ENCODE results near the gene NSMCE1. TPM values are rescaled to one million over a fixed set of nuclear protein-coding genes. Genes with fewer than 3 reads are reported as not detected.
"Not testable (repeated sequence)": the region's sequence is repeated elsewhere in the genome, so short reads cannot be mapped to it uniquely, and the experiment has no call there.

The NSMCE1 gene
- total and polyA plus RNA-seq, 4 donors, result 16.5 to 39.0 (median 21.7) TPM

DNA sequence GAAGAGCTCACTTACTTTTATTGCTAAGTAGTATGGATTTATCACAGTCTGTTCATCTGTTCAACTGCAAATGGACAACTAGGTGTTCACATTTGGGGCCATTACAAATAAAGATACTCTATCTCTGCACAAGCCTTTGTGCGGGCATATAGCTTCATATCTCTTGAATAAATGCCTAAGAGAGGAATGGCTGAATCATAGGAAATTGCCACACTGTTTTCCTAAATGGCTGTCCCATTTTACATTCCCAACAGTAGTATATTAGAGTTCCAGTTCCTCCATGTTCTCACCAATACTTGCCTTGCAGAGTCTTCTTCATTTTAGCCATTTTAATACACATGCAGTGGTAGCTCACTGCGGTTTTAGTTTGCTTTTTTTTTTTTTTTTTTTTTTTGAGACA is 20.5 kb downstream of the NSMCE1 start:
- no peak overlapping the region for H3K4me3 ChIP-seq (ENCODE audit: low read depth in 1 of 3, low read length in 3 of 3)
- DNase-seq (ENCODE audit: low spot score), result no peak
- H3K27ac ChIP-seq (ENCODE audit: low read depth in 1 of 2, low read length in 2 of 2), result no peak overlapping the region
- H3K27me3 ChIP-seq (ENCODE audit: control insufficient read depth in 4 of 4, insufficient read depth in 4 of 4, low read length in 3 of 4), result no peaks in the 10 kb centered on the region
- H3K9me3 ChIP-seq (ENCODE audit: control insufficient read depth in 4 of 4, low read length in 3 of 4), result no peaks in the 10 kb centered on the region
- no peak for TF ChIP-seq GABPA (IDR thresholded peaks at IDR 0.05 in 1 of 2, conservative IDR thresholded peaks at IDR 0.05 in 1 of 2)
- TF ChIP-seq, protein P1, sequence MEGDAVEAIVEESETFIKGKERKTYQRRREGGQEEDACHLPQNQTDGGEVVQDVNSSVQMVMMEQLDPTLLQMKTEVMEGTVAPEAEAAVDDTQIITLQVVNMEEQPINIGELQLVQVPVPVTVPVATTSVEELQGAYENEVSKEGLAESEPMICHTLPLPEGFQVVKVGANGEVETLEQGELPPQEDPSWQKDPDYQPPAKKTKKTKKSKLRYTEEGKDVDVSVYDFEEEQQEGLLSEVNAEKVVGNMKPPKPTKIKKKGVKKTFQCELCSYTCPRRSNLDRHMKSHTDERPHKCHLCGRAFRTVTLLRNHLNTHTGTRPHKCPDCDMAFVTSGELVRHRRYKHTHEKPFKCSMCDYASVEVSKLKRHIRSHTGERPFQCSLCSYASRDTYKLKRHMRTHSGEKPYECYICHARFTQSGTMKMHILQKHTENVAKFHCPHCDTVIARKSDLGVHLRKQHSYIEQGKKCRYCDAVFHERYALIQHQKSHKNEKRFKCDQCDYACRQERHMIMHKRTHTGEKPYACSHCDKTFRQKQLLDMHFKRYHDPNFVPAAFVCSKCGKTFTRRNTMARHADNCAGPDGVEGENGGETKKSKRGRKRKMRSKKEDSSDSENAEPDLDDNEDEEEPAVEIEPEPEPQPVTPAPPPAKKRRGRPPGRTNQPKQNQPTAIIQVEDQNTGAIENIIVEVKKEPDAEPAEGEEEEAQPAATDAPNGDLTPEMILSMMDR (IDR thresholded peaks at IDR 0.05; ENCODE audit: low read depth, low read length, missing input control), result no peak
- TF ChIP-seq FOXA2 (IDR thresholded peaks at IDR 0.05), result no peak
- TF ChIP-seq ZBTB33 (IDR thresholded peaks at IDR 0.05), result no peak
- TF ChIP-seq, protein P2, sequence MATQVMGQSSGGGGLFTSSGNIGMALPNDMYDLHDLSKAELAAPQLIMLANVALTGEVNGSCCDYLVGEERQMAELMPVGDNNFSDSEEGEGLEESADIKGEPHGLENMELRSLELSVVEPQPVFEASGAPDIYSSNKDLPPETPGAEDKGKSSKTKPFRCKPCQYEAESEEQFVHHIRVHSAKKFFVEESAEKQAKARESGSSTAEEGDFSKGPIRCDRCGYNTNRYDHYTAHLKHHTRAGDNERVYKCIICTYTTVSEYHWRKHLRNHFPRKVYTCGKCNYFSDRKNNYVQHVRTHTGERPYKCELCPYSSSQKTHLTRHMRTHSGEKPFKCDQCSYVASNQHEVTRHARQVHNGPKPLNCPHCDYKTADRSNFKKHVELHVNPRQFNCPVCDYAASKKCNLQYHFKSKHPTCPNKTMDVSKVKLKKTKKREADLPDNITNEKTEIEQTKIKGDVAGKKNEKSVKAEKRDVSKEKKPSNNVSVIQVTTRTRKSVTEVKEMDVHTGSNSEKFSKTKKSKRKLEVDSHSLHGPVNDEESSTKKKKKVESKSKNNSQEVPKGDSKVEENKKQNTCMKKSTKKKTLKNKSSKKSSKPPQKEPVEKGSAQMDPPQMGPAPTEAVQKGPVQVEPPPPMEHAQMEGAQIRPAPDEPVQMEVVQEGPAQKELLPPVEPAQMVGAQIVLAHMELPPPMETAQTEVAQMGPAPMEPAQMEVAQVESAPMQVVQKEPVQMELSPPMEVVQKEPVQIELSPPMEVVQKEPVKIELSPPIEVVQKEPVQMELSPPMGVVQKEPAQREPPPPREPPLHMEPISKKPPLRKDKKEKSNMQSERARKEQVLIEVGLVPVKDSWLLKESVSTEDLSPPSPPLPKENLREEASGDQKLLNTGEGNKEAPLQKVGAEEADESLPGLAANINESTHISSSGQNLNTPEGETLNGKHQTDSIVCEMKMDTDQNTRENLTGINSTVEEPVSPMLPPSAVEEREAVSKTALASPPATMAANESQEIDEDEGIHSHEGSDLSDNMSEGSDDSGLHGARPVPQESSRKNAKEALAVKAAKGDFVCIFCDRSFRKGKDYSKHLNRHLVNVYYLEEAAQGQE (IDR thresholded peaks at IDR 0.05), result no peak
- TF ChIP-seq YY1 (IDR thresholded peaks at IDR 0.05), result no peak
- TF ChIP-seq RXRA (IDR thresholded peaks at IDR 0.05), result no peak
- TF ChIP-seq HNF4A (conservative IDR thresholded peaks at IDR 0.05), result no peak
- TF ChIP-seq, protein P3, sequence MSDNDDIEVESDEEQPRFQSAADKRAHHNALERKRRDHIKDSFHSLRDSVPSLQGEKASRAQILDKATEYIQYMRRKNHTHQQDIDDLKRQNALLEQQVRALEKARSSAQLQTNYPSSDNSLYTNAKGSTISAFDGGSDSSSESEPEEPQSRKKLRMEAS (IDR thresholded peaks at IDR 0.05), result no peak
- TF ChIP-seq SP1 (IDR thresholded peaks at IDR 0.05), result no peak
- TF ChIP-seq ATF3 (IDR thresholded peaks at IDR 0.05), result no peak
- no peak for TF ChIP-seq FOXA1 (IDR thresholded peaks at IDR 0.05)
- no peak for TF ChIP-seq EGR1 (IDR thresholded peaks at IDR 0.05; ENCODE audit: low read depth in 2 of 2)
- TF ChIP-seq JUND (IDR thresholded peaks at IDR 0.05), result no peak
- H3K9ac ChIP-seq (ENCODE audit: low read depth in 1 of 2, low read length in 2 of 2), result no peak overlapping the region
- 94% methylated on average over 2 of the region's 2 CpGs for WGBS
- peaks cover 0 to 4% (median 0%) of the 10 kb centered on the region in 4 donors for H3K36me3 ChIP-seq (ENCODE audit: control insufficient read depth in 4 of 4, insufficient read depth in 3 of 4, low read depth in 1 of 4, low read length in 3 of 4)
- H3K4me1 ChIP-seq (ENCODE audit: control insufficient read depth in 4 of 4, insufficient read depth in 4 of 4, low read length in 3 of 4), result peaks cover 0 to 2% (median under 1%) of the 10 kb centered on the region in 4 donors

- not testable (repeated sequence) for H3K9me3 ChIP-seq (ENCODE audit: control insufficient read depth in 4 of 4, low read length in 3 of 4); DNase-seq (ENCODE audit: low spot score); H3K27ac ChIP-seq (ENCODE audit: low read depth in 1 of 2, low read length in 2 of 2); H3K9ac ChIP-seq (ENCODE audit: low read depth in 1 of 2, low read length in 2 of 2); H3K36me3 ChIP-seq (ENCODE audit: control insufficient read depth in 4 of 4, insufficient read depth in 3 of 4, low read depth in 1 of 4, low read length in 3 of 4); H3K27me3 ChIP-seq (ENCODE audit: control insufficient read depth in 4 of 4, insufficient read depth in 4 of 4, low read length in 3 of 4); H3K4me3 ChIP-seq (ENCODE audit: low read depth in 1 of 3, low read length in 3 of 3); H3K4me1 ChIP-seq (ENCODE audit: control insufficient read depth in 4 of 4, insufficient read depth in 4 of 4, low read length in 3 of 4)
- WGBS, result 82% methylated on average over 1 of the region's 1 CpG
These were observed 21.5 kb downstream of the NSMCE1 start for GRCh38 chr16:27247076-27247475.
